Stimulated activated CD4-positive, alpha-beta T cell treated with anti-CD3 and anti-CD28 coated beads, Interleukin-1b, Interleukin-23, amount 100 ng/mL, for 48 hours (primary cell): ENCODE results near the gene AK6.
"Not testable (repeated sequence)": the region's sequence is repeated elsewhere in the genome, so short reads cannot be mapped to it uniquely, and the experiment has no call there.

Experiments used
- DNase-seq: peaks from one replicate; pipeline ENCODE4 v3.0.0-alpha.2; 2020

Gene AK6

DNA sequence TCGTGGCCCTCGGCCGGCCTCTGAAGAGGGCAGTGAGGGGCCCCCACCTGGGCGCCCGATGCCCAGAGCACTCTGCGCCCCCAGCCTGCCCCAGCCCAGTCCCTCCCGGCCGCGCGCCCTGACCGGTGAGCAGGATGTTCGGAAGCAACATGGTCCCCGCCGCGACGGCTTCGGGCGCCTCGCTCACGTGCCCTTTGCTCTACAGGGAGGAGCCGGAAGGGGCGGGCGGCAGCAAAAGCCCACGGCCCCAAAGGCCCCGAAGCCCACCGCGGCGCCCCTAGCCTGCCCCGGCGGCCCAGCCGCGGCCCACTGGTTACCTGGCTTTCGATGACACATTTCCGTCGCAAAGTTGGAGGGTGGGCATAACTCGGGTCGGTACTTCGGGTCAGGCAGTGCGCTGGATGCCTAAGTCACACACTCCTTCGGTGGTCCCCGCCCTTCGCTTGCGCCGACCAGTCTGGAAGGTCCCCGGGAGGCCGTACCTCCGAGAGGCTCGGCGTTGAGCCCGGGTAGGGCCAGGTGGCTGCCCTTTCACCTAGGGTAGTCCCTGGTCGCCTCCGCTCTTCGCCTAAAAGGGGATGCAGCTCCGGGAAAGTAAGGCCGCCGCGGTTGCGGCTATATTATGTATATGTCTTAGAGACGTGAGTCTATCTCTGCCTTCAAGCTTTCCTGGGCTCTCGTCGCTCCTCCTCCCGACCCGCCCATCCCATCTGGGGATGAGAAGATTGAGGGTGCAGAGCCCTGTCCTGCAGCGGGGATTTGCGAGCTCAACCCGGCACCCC is at the start of gene AK6, which contains the start of the genes RAD17 and TAF9:
Gene AK6, minus strand, starts transcription at position 181 of the 782 bp plus-strand sequence. Its CDS starts 30 bp downstream, at position 151.
Gene RAD17, plus strand, starts transcription at position 479 of the 782 bp plus-strand sequence. CDS start 2,391 bp downstream, outside the sequence.
Gene TAF9, minus strand, starts transcription at position 181 of the 782 bp plus-strand sequence. CDS start 3,783 bp downstream, outside the sequence.
- peak; percentile 91 for DNase-seq

DNA sequence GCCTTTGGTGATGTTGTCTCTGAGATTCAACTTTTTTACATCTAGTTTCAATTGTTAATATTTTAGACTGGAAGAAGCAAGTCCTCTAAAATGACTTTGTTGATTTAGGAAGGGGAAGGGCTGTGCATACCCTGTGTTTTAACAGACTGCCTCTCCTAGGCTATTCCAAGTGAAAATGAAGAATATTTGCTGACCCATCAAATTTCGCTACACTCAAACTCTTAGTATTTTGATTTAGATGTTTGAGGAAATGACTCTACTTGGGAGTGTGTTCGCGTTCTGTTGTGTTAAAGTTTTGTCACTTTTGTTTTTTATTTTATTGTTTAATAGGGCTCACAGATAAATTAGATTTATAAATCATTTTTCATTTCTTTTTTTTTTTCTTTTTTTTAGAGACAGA is 49.2 kb upstream of the AK6 start:
- no peak for DNase-seq

DNA sequence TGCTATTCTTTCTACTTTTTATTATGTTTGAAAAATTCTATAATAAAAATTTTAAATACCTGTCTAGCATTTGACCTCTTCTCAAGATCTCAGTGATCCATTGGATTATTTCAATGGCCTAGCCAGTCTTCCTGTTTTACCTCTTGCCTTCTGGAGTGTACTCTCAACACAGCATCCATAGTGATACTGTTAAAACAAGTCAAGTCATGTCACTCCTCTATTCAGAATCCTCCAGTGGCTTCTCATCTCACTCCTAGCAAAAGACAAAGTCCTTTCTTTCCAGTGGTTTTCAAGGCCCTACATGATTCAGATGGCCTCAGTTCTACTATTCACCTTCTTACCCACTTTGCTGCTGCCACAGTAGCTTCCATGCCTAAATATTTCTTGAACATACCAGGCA is 47.4 kb upstream of the AK6 start:
- no peak for DNase-seq

DNA sequence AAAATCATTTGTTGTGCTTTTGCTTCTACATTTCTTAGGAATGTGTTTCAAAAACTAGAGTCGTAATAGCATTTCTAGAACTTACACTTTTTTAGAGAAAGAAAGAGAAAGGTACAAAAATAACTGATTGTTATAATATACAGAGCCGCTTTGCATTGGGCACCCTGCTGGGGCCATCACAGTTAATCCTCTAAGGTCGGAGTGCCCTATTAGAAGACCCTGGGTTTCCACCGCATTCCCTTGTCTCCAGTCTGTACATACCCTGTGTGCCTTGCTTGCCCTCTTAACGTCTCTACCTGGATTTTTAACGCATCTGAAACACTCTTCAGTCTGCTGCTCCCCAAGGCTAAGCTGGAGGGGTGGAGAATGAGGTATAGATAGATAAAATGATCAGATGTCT is 46.9 kb upstream of the AK6 start:
- no peak for DNase-seq

DNA sequence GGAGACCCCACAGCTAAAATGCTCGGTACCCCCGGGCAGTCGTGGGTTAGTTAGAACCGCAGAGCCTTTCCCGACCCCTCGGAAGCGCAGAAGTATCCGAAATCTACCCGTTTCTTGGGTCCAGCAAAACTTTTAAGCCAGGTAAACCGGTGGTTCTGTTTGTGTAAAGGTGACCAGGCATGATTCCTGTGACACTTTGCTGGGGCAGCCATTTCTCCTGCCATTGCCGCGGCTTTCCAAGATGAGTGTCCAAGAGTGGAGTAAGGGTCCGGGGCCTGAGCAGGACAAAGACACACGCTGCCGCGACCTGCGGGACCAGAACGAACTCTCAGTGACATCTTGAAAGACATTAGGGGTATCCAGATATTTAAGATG is 46.3 kb upstream of the AK6 start:
- no peak for DNase-seq

DNA sequence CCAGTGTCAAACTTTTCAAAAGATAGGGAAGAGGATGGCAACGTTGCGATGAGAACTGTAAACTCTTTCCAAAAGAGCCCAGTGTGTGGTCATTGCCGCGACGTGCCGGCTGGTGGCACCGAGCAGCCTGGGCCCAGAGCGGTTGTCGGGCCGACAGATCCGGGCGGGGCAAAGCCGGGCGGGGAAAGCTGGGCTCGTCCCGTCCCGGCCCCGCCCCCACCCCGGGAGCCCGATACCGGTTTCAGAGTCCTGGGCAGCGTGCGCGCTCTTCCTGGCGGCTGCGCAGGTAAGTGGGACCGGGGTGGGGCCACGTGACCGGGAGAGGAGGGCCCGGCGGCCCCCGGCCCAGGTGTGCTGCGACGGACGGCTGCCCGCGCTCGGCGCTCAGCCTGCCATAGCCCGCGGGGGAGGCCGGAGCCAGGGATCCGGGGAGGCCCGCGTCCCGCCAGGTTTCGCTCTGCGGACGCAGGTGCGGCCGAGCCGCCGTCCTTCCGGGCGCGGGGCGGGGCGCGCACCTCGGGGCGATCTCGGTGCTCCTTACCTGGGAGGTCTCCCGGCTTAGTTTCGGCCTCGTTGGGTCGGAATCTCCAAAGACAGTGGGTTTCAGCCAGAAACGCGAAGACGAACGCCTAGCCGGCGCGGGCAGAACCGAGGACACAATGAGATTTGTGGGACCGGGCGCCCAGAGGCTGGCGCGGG is 45.7 kb upstream of the AK6 start, which contains the start of gene MARVELD2:
Gene MARVELD2, plus strand, starts transcription at position 232 of the 699 bp plus-strand sequence. CDS start 4,270 bp downstream, outside the sequence.
- peak; percentile 36 for DNase-seq

DNA sequence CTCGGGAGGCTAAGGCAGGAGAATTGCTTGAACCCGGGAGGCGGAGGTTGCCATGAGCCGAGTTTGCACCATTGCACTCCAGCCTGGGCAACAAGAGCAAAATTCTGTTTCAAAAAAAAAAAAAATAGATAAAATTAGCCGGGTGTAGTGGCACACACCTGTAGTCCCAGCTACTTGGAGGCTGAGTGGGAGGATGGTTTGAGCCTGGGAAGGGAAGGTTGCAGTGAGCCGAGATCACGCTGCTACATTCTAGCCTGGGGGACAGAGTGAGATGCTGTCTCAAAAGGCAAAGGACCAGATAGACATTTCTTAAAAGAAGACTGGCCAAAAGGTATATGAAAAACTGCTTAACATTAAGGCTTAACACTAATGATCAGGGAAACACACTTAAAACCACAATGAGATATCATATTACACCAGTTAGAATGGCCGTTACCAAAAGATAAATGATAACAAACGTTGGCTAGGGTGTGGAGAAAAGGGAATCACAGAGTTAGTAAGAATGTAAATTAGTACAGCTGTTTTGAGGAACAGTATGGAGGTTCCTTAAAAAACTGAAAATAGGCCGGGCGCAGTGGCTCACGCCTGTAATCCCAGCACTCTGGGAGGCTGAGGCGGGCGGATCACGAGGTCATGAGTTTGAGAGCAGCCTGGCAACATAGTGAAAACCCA is 35.5 kb upstream of the AK6 start:
- no peak for DNase-seq

DNA sequence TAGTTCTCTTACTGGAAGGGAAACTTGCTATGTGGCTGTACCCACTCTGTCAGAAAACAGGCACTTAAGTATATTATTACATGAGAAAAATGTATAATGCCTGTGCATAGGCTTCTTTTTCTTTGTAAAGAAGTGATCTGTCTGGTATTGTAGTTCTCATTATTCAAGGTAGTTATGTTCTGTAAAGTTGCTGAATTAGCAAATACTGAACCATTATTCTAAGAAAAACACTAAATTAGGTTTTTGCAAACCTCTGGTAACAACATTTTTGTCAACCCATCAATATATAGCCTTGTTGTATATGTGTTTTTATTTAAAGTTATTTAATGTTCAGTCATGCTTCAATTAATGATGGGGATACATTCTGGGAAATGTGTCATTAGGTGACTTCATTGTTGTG is 9.1 kb upstream of the AK6 start:
- DNase-seq = no peak

DNA sequence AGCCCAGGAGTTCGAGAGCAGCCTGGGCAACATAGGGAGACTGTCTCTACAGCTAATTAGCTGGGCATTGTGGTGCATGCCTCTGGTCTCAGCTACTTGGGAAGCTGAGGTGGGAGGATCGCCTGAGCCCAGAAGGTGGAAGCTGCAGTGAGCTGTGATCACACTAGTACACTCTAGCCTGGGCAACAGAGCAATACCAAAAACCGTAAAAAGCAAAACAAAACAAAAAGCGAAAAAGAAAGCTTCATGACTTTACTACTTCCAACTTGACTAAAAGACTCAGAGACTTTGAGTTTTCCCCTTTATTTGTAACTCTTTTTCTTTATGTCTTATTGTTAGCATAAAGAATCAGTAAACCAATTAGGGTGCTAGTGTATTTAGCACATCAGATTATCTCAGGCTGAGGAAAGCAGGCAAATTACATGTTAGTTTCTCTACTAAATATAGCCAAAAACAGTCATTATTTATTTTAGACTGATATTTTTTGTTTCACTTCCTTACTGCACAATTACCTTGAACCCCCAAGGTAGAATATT is 5.7 kb upstream of the AK6 start:
- no peak for DNase-seq

DNA sequence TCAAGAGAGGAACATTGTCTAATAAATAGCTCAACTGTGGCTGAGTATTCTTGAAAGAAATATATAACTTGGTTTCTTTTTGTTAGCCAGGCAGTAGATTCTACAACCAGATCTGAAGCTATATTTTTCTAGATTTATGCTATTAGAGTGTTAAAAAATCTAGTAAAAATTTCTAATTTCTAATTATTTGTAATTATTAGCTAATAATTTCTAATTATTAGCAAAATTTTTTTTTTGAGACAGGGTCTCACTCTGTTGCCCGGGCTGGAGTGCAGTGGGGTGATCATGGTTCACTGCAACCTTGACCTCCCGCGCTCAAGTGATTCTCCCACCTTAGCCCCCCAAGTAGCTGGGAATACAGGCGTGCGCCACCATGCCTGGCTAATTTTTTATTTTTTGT is 3.1 kb upstream of the AK6 start:
- DNase-seq = no peak

DNA sequence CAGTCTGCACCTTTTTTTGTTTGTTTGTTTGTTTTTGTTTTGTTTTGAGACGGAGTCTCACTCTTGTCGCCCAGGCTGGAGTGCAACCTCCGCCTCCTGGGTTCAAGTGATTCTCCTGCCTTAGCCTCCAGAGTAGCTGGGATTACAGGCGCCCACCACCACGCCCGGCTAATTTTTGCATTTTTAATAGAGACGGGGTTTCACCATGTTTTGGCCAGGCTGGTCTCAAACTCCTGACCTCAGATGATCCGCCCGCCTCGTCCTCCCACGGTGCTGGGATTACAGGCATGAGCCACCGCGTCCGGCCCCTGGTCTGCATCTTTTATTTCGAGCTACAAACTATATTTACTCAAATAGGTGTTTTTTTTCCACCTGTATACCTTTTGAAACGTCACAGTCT is 1.0 kb upstream of the AK6 start:
- DNase-seq = not testable (repeated sequence)

DNA sequence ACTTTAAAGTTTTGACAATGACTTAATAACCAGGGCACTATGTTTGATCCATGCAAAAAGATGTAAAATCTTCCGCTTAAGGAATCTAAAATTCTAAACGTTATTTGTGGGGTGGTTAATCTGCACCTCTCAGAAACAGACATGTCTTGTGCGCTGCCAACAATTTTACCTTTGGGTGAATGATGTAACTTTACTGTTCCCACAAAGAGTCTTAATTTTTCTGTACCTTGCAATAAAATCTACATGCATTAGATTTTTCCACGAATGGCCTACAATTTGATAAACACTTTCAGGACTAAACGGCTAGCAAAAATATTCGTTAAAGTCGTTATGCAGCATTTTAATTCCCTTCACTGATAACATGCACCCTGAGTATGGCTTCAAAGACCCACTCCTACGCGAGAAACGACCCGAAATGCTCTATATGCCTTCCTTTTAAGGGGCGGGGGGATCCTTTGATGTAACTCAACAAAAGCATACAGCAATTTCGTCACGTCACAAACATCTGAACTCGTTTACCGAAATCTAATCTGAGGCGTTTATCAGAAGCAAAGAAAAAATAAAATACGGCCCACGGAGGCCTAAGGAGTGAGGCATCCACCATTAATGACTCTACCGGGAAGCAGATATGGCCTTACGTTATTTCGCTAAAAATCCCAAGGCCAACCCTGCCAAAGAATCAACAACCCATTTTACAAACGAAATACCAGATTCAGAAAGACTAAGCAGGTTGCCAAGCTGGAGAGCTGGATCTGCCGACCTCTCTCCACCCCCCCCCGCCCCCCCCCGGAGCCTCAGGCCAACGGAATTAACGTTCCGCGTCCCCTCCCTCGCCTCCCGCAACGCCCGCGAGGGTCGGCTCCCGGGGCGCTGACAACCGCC is 621 bp downstream of the AK6 start:
- peak; percentile 17 for DNase-seq

DNA sequence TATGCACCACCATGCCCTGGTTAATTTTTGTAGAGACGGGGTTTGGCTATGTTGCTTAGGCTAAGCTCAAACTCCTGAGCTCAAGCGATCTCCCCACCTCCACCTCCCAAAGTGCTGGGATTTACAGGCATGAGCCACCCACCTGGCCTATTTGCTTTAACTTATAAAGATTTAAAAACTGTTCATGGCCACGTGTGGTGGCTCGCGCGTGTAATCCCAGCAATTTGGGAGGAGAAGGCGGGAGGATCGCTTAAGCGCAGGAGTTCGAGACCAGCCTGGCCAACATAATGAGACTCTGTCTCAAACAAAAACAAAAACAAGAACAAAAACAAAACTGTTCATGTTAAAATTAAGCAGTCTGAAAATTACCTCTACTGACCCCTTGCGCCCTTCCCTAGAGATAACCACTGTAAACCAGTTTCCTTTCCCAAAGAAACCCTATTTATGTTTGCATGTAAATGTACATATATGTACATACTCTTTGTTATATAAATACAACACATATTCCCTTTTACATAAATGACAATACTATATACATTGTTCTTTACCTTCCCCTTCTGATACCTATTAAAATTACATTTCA is 1.5 kb downstream of the AK6 start:
- no peak for DNase-seq

DNA sequence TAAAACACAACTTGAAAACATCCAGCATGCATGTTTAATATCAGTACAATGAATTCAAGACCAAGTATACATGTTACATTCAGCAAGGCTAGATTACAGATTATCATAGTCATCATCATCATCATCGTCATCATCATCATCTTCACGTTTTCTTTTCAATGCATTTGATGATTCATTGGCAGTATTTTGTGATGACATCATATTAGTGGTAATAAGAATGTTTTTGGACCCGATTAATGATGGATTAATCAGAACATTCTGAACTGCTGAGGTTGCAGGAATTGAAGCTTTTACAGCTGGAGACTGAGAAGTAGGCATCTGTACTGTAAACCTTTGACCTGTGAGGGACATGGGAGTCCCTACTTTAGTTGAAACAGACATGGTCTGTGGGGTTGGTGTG is 4.5 kb downstream of the AK6 start:
- no peak for DNase-seq

DNA sequence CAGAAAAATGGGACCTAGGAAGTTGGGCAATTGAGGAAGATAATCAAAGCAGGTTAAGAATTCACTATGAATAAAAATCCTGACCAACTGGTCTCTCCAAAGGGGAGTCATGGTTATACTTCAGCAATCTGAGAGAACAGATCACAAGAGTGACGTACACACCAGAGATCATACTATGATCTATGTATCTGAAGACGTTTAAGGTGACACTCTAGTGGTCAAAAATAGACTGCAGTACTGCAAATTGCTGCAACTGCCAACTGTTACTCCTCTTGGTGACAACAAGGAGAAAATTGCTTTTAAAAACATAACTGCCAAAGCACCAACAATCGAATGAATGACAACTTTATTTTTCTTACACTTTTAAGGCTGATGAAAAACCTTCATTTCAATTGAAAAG is 4.9 kb downstream of the AK6 start:
- no peak for DNase-seq

DNA sequence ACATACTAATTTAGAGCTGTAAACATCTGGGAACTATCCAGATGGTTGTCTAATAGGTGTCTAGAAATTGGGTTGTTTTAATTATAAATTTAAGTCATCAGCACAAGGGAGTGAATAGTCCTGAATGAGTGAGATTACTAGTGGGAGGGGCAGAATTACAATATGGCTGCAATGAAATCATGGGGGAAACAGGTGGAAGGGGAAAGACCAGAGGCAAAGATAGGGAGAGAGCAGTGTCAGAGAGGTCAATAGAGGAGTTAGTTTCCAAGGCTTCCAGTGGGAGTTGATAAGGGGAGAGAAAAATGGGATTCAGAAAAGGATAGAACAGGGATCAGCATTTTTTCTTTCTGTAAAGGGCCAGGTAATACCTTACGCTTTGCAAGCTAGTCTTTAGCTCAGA is 8.9 kb downstream of the AK6 start:
- DNase-seq = no peak

DNA sequence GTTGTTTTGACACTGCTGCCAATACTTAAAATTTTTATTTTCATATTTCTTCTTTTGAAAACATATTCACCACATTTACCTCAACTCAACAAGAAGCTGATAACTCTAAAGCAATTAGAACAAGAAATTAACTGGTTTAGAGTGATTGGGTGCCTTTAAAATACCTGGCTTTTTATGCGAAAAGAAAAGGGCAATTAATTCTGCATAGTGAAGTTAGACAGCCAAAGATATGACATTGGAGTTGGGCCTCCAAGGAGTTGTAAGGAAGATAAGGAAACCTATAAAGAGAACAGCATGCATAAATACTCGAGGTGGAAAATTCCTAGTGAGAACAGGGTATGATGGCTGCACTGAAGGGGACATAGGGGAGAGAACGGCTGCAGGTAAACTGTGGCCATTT is 9.6 kb downstream of the AK6 start:
- DNase-seq = no peak

DNA sequence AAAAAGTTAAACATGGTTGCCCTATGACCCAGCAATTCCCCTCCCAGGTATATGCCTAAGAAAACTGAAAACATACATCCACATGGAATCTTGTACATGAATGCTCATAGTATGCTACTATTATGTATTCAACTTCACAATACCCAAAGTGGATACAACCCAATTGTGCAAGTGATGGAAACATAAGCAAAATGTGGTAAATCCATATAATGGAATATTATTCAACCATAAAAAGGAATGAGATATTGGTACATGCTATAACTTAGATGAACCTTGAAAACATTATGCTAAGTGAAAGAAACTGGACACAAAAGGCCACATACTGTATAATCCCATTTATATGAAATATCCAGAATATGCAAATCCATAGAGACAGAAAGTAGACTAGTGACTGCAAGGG is 18.7 kb downstream of the AK6 start:
- no peak for DNase-seq

DNA sequence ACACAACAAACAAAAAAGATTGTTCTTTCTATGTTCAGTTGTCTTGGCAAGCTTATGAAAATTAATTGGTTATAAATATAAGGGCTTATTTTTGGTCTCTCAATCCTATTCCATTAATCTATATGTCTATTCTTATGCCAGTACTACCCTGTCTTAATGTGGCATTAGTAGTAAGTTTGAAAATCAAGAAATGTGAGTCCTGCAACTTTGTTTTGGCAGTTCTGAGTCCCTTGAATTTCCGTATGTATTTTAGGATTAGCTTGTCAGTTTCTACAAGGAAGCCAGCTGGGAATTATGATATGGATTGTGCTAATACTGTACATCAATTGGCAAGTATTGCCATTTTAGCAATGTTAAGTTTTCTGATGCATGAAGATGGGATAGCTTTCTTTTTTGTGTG is 26.2 kb downstream of the AK6 start:
- DNase-seq = no peak

DNA sequence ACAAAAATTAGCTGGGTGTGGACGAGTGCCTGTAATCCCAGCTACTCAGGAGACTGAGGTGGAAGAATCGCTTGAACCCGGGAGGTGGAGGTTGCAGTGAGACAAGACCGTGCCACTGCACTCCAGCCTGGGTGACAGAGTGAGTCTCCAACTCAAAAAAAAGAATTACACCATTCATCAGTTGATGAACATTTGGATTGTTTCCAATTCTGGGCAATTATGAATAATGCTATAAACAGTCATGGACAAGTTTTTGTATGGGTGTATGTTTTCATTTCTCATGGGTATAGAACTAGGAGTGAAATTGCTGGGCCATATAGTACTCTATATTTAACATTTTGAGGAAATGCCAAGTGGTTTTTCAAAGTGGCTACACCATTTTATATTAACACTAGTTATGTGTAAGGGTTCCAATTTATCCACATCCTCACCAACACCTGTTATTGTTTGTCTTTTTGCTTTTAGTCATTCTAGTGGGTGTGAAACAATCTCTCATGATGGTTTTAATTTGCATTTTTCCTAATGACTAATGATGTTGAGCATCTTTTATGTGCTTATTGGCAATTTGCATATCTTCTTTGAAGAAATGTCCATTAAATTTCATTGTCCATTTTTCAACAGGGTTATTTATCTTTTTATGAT is 27.7 kb downstream of the AK6 start:
- no peak for DNase-seq

DNA sequence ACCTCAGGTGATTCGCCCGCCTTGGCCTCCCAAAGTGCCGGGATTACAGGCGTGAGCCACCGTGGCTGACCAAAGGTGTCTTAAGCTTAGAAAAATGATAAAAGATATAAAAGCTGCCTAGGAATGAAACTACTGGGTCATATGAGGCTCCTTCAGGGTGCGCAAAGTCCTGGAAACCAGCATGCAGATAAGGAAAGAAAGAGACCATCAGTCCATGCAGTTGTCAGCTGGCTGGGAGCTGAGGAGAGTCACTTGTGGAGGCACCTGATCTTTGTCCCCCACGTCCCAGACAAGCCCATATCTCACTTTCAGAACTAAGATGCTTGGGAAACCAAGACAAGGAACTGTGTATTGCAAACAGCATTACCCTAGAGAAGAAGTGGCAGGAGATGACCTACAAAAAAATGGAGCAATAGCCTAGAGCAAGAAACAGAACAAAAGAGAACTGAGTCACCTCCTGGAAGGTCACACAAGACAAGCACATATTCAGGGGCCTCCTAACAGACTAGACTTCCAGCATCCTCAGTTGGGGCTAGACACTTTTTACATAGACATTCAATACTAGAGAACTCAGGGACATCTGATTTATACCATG is 33.9 kb downstream of the AK6 start:
- DNase-seq = no peak
